GM18499 (cell line): ENCODE results near the gene MICALL1.
"Not testable (repeated sequence)": the region's sequence is repeated elsewhere in the genome, so short reads cannot be mapped to it uniquely, and the experiment has no call there.

Experiments
- ATAC-seq: cut with Tn5 transposase; IDR thresholded peaks from one replicate; pipeline ENCODE4 v1.9.1; 2021; ENCODE audit warnings: moderate number of reproducible peaks; ENCODE audit not compliant: insufficient read depth, unreplicated experiment

The MICALL1 gene

DNA sequence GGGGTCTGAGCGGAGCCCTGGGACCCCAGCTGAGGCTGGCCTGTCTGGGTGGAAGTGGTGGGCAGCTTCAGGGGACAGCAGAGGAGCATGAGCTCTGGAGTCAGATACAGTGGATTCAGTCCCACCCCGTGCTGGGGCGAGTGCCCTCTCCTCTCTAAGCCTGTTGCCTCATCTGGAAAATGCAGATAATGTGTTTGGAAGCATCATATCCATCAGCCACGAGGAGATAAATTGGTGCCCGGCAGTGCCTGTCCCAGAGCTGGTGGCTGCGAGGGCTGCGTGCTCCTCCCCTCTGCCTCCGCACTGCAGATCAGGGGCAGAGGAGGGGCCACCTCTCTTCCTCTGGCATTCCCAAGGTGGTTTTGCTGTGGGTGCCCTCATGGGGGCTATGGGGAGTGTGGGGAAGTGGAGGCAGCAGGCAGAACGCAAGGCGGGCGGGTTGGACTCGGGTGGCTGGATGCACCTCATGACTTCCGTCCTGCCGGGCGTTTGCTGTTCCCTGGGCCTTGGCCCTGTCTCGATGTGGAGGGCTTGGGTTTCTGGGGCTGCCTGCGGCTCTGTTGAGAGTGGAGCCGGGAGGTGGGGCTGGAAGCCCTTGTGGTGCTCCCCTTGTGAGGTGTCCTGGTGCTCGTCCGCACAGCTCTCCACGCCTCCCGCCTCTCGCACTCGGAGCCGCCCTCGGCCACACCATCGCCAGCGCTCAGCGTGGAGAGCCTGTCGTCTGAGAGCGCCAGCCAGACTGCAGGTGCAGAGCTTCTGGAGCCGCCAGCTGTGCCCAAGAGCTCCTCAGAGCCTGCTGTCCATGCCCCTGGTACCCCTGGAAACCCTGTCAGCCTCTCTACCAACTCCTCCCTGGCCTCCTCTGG is 20.9 kb downstream of the MICALL1 start:
- ATAC-seq = no peak

DNA sequence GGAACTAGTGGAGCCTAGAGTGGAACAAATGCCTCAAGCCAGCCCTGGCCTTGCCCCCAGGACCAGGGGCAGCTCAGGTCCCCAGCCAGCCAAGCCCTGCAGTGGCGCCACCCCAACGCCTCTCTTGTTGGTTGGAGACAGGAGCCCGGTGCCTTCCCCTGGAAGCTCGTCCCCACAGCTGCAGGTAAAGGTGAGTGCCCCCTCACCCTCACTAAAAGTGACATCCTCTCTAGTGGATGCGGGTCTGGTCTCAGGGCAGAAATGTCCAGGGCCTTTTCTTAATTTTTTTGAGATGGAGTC is 21.5 kb downstream of the MICALL1 start:
- ATAC-seq = no peak

DNA sequence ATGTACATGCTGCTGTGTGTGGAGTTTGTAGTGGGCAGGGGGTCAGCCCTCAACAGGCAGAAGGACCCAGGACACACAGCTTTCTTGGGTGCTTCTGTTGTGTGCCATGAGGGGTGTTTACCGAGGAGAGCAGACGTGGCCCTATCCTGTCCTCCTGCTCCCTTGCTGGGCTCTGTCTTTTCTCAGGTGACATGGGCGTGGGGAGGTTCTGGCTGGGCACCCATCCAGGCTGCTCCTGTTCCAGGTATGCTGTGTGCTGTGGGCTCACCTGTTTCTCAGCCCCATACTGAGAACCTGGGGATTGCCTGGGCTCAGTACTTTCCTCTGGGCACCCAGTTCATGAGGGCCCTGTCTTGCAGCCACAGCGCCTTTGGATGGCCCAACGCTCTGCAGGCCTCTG is 23.3 kb downstream of the MICALL1 start:
- ATAC-seq = no peak

DNA sequence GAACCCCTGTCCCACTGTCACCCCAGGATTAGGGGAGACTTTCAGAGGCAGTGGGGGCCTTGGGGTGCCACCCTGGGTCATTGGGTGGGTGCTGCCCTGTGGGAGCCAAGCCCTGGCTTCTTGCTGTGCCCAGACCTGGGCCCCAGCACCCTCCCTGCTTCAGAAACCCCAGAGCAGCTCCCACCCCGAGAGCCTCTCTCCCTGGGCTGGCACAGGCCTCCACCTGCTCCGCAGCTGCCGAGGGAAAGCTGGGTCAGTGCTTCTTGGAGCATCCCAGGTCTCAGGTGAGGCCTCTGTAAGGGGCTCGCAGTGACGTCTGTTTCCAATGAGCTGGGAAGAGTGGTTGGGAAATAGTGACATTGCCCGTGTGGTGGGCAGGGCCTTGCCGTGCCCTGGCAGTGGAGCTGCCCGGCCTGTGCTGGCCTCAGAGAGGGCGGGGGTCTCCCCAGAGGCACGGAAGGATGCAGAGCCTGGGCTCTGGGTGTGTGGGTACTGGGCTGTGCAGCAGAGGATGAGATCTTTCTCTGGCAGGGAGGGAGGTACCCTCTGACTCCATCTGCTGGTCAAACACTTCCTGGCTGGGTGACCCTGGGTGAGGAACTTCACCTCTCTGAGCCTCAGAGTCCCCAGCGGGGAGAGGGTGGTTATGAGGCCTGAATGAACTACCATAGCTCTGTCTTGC is 24.3 kb downstream of the MICALL1 start:
- no peak for ATAC-seq

DNA sequence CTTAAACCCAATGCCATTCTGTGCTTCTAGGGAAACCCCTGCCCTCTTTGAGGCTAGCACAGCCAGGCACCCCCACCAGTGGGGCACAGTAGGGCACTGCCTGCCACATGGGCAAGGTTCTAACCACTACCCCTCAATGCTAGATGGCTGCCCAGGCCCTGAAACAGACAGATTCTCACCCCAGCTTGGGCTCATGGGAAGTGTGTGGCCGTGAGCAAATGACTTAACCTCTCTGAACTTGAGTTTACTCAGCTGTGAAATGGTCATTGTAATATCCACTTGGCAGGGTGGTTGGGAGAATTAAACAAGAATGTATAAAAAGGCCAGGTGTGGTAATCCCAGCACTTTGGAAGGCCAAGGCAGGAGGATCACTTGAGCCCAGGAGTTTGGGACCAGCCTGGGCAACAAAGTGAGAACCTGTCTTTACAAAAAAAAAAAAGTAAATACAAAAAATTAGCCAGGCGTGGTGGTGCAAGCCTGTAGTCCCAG is 24.9 kb downstream of the MICALL1 start:
- ATAC-seq = no peak

DNA sequence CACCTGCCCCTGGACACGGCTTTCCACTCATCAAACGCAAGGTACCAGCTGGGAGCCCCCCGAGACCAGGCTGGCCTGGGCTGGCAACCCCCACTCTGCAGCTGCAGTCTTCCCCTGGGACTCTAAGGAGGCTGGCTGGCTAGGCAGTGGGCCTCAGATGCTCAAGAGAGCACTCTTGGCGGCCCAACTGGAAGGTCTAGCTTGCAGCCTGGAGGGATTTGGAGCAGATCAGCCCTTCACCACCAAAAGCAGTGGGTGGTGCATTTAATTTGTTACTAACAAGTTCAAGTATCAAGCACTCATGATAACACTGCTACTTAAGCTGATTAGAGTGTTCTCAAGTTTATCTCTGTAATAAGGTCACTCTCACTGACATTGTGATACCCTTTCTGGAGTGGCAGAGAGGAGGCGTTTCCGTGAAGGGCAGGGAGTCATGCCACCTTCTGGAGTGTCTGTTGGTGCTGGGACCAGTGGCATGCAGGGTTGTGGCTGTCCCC is 25.8 kb downstream of the MICALL1 start:
- no peak for ATAC-seq

DNA sequence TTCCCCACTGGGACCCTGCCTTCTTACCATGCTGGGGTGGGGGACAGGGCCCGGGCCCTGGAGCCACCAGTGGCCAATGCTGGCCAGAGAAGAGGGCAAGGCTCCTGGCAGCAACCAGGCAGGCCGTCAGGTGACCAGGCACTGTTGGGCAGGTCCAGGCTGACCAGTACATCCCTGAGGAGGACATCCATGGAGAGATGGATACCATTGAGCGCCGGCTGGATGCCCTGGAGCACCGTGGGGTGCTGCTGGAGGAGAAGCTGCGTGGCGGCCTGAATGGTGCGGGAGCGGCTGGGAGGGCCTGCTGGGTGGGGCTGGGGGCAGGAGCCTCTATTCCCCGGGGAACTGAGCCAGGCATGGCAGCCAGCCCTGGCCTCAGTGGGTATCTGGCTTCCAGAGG is 26.3 kb downstream of the MICALL1 start:
- no peak for ATAC-seq

DNA sequence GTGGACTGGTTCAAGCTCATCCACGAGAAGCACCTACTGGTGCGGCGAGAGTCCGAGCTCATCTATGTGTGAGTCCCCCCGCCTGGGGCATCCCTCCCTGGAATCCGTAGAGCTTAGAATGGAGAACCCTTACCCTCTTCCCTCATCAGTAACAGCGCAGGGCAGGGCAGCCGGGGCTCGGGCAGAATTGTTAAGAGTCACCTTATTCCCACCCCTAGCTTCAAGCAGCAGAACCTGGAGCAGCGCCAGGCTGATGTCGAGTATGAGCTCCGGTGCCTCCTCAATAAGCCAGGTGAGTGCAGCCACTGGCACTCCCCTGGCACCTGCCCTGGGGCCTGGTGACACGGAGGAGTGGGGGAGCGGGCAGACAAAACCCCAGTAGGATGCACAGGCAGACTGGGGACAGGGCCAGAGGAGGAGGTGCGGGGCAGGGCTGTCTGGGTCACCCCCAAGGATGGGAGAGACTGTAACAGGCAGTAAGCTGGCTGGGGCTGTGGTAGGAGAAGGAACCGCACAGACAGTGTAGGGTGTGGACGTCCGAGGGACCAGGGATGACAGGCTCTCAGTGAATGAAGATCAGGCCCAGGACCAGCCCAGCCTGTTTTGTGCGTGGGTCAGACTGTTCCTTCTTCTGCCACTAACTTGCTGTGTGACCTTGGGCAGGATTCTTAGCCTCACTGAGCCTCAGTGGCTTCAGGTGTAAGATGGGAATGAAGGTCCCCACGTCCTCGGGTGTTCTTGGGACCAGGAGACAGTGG is 26.9 kb downstream of the MICALL1 start:
- no peak for ATAC-seq

DNA sequence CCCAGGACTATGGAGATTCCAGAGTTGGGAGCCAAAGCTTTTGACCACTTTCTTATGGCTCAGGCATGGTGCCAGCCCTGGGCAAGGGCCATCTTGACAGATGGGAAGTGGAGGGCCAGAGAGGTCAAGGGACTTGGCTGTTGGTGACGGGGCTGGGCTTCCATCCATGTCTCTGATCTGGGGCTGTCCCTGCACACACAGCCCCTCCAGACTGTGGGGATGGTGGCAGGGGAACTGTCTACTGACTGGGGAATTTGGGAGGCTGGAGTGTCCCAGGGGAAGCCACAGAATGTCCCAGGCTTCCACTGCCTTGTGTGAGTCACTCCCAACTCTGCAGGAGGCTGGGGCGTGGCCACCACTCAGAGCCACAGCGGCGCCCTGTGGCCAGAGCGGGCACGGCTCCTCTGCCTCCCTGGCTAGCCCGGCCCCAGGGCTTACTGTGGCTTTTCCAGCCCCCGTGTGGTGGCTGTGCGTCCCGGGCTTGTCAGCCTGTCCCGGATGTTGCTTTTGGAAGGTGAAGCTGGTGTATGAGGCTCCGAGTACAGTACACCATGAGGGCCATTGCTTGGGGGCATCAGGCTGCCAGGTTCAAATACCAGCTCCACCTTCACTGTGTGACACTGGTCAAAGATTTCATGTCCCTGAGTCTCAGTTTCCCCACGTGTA is 27.7 kb downstream of the MICALL1 start:
- ATAC-seq = no peak

DNA sequence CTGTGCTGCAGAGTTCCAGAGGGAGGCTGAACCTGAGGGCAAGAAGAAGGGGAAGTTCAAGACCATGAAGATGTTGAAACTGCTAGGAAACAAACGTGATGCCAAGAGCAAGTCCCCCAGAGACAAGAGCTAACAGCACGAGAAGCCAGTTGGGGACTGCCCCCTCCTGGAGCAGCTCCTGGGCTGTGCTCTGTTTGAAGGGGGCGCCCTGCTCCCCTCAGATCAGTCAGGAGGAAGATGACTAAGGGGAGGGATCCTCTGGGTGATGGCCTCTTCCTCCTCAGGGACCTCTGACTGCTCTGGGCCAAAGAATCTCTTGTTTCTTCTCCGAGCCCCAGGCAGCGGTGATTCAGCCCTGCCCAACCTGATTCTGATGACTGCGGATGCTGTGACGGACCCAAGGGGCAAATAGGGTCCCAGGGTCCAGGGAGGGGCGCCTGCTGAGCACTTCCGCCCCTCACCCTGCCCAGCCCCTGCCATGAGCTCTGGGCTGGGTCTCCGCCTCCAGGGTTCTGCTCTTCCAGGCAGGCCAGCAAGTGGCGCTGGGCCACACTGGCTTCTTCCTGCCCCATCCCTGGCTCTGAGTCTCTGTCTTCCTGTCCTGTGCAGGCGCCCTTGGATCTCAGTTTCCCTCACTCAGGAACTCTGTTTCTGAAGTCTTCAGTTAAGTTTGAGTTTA is 34.7 kb downstream of the MICALL1 start:
- ATAC-seq = no peak

DNA sequence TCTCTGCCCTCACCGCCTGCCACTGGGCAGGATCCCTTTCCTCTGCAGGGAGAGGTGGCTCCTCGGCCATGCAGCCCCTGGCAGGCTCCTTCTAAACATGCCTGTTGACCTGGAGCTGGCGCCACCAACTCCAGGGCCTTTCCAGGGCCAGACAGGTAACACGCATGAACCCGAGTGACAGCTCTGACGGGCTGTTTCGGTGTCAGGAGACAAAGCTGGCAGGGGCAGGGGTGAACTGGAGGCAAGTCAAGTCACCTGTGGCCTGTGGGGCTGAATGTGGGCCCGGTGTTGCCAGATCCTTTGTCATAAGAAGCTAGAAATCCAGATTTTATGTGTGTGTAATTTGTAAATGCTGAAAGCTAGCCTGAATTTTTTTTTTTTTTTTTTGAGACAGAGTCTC is 36.0 kb downstream of the MICALL1 start:
- ATAC-seq = no peak

DNA sequence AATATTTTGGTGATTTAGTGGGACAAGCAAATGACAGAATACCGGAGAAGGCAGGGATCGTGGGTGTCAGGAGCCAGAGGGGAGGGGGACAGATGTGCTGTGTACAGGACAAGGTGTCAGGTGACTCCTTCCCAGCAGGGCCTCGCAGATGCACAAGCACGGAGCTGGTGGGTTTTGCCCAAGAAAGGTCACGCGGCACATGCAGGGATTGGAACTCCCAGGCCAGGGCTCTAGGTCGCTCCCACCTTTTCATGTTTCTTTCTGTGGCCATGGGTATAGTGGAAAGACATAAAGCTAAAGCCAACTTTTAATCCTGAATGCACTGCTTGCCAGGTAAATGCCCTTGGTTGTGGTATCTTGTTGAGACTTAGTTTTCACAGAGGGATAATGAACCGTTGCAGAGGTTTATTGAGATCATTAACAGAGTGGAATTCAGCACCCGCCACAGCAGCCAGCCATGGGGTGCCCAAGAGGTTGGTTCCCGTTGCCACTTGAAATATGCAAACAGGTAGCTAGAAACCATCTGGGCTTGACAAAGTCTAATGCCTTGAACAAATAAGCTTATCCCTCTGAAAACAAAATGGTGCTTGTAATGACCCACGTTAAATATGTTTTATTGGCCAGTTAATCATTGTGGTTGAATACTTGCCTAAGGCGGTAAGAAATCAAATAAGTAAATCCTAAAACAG is 37.2 kb downstream of the MICALL1 start:
- no peak for ATAC-seq

DNA sequence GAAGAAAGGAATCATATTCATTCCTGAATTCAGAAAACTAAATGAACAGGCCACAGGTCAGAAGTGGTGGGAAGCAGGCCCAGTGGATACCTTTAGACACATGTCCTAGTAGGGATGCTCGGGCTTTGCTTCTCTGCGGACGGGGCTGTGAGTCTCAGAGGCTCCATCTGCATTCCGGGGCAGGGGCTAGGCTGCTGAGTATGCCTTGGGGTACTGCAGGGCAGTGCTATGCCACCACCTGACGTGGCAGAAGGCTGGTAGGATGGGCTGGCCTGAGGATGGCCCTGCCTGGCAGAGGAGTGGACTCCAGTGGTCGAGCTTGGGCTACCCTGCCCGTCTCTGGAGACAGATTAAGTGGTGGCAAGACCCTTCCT is 37.7 kb downstream of the MICALL1 start:
- no peak for ATAC-seq

DNA sequence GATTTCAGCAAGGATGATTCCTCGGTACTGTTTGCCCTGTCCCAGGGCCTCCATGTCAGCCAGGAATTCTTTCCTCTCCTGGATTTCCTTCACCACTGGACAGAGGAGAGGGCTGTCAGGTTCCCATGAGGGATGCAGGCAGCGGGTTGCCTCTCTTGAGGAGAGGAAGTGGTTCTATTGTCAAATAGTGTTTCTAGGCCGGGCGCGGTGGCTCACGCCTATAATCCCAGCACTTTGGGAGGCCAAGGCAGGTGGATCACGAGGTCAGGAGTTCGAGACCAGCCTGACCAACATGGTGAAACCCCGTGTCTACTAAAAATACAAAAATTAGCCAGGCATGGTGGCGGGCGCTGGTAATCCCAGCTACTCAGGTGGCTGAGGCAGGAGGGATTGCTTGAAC is 38.3 kb downstream of the MICALL1 start:
- not testable (repeated sequence) for ATAC-seq

DNA sequence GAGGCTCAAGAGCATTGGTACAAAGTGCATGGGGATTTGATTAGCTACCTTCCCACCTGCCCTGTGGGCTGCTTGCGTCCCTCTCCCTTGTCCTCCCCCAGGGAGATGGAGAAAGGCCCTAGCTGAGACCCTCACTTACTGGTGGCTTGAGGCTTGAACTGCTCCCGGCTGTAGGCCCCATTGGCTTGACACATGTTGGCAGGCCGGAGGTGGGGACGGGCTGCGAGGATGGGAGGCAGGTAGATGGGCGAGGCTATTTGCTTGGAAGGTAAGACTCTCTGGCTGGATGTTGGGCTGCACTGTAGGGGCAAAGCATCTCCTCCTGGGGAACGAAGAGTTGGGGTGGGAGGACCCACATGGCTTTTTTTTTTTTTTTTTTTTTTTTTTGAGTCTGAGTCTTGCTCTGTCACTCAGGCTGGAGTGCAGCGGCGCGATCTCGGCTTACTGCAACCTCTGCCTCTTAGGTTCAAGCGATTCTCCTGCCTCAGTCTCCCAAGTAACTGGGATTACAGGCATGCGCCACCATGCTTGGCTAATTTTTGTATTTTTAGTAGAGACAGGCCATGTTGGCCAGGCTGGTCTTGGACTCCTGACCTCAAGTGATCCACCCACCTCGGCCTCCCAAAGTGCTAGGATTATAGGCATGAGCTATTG is 41.2 kb downstream of the MICALL1 start:
- ATAC-seq = not testable (repeated sequence)

DNA sequence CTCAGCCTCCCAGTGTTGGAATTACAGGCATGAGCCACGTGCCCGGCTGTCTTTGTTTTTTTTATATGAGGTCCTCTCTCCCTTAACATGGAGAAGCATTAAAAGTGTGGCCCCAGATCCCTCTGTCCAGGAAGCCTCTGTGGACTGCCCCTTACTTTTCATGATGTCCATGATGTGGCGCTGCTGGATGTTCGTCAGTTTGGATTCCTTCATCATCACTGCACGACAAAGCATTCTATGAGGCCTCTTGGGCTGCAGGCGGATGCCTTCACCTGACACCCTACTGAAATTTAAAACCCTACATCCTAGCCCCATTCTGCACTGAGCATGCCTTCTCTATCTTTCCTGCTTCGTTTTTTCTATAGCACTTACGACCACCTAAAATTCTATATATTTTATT is 45.2 kb downstream of the MICALL1 start:
- no peak for ATAC-seq

DNA sequence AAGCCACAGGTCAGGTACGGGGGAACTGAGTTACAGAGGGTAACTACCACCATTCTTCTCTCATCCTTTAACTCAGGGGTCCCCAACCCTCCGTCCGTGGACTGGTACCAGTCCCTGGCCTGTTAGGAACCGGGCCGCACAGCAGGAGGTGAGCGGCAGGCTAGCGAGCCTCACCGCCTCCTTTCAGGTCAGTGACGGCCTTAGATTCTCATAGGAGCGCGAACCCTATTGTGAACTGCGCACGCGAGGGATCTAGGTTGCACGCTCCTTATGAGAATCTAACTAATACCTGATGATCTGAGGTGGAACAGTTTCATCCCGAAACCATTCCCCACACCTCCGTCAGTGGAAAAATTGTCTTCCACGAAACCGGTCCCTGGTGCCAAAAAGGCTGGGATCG is 46.5 kb downstream of the MICALL1 start:
- ATAC-seq = not testable (repeated sequence)

DNA sequence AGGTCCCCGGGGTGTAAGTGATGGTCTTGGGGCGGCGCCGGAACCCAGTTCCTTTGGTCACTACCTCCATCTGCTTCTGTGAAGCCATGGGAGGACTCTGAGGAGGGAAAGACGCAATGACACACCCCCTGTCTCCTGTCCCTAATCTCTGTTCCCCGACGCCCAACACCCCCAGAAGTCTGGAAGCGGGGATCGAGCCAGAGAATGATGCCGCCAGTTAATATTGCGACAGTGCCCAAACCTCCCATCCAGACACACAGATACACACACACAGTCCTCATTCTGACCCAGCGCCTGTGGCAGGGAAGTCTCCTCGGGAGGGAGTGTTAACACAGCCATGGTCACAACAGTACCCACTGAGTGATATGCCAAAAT is 47.0 kb downstream of the MICALL1 start:
- peak; percentile 28 for ATAC-seq
